Measurements from ENCODE around the gene CHRNA5. TPM values are rescaled to one million over a fixed set of nuclear protein-coding genes. Genes with fewer than 3 reads are reported as not detected.
"Not testable (repeated sequence)": the region's sequence is repeated elsewhere in the genome, so short reads cannot be mapped to it uniquely, and the experiment has no call there.

Gene CHRNA5
- 5.1 to 7.6 TPM (median 5.5 TPM) in 3 replicates for total RNA-seq

DNA sequence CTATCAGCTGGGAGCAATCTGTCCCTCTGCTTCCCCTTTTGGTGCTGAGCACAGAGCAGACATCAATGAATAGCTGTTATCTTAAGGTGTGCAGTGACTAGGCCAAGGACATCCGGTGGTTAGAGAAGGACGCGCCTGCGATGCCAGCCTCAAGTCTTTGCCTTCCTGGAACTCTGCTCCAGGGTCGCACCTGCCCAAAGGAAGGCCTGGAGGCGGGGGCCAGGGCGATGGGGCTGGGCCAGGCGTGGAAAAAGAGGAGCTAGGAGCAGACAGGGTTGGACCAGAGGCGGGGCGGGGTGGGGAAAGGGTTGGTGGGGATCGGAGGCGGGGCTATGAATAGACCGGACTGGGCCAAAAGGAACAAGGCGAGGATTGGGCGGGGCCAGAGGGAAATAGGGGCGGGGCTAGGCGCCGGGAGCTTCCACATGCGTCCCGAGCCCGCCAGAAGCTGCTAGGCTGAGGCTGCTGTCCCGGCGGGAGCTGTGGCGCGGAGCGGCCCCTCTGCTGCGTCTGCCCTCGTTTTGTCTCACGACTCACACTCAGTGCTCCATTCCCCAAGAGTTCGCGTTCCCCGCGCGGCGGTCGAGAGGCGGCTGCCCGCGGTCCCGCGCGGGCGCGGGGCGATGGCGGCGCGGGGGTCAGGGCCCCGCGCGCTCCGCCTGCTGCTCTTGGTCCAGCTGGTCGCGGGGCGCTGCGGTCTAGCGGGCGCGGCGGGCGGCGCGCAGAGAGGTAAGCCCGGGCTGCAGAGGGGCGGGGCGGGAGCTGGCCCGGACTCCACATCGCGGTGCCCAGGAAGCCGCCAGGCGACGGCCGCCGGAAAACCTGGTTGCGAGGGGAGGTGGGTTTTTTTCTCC, at the start of gene CHRNA5:
Gene CHRNA5, plus strand, starts transcription at position 424 of the 854 bp plus-strand sequence. Its CDS starts 200 bp downstream, at position 624.
- Mint-ChIP-seq H3K4me3 (peak within 1 kb of the TSS; percentile 76), H3K36me3 (no peaks in the 10 kb centered on the region), H3K4me1 (peaks cover 10% of the 10 kb centered on the region), H3K27ac (peak within 1 kb of the TSS; percentile 63), H3K9me3 (no peaks in the 10 kb centered on the region), H3K27me3 (ENCODE audit: low read depth) (peaks cover 34% of the 10 kb centered on the region)
- TF ChIP-seq, protein P1, sequence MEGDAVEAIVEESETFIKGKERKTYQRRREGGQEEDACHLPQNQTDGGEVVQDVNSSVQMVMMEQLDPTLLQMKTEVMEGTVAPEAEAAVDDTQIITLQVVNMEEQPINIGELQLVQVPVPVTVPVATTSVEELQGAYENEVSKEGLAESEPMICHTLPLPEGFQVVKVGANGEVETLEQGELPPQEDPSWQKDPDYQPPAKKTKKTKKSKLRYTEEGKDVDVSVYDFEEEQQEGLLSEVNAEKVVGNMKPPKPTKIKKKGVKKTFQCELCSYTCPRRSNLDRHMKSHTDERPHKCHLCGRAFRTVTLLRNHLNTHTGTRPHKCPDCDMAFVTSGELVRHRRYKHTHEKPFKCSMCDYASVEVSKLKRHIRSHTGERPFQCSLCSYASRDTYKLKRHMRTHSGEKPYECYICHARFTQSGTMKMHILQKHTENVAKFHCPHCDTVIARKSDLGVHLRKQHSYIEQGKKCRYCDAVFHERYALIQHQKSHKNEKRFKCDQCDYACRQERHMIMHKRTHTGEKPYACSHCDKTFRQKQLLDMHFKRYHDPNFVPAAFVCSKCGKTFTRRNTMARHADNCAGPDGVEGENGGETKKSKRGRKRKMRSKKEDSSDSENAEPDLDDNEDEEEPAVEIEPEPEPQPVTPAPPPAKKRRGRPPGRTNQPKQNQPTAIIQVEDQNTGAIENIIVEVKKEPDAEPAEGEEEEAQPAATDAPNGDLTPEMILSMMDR (IDR thresholded peaks at IDR 0.05; ENCODE audit: unreplicated experiment), result no peak
- DNase-seq (ENCODE audit: low spot score in 2 of 2, unreplicated experiment in 2 of 2), result peak; percentile 85 to 95

DNA sequence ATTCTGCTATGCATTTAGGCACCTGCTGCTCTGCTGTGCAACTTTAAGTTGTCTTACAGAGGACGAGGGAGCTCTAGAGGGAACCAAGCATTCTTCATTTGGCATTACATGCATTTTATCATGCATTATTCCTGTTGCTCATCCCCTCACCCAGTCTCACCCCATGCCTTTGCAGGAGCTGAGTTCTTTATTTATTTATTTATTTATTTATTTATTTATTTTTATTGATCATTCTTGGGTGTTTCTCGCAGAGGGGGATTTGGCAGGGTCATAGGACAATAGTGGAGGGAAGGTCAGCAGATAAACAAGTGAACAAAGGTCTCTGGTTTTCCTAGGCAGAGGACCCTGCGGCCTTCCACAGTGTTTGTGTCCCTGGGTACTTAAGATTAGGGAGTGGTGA, 45.3 kb upstream of the CHRNA5 start:
- not testable (repeated sequence) for H3K4me3 Mint-ChIP-seq; H3K27me3 Mint-ChIP-seq (ENCODE audit: low read depth); H3K27ac Mint-ChIP-seq; DNase-seq (ENCODE audit: low spot score in 2 of 2, unreplicated experiment in 2 of 2); H3K4me1 Mint-ChIP-seq; H3K36me3 Mint-ChIP-seq; H3K9me3 Mint-ChIP-seq

DNA sequence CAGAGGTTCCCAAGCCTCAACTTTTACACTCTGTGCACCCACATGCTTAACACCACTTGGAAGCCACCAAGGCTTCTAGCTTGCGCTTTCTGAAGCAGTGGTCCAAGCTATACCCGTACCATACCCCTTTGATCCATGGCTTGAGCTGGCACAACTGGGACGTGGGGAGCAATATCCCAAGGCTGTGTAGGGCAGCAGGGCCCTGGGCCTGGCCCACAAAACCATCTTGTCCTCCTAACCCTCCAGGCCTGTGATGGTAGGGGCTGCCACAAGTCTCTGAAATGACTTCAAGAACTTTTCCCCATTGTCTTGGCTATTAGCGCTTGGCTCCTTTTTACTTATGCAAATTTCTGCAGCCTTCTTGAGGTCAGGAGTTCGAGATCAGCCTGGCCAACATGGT, 41.1 kb upstream of the CHRNA5 start:
- Mint-ChIP-seq H3K9me3 (peaks cover 14% of the 10 kb centered on the region), H3K4me1 (no peaks in the 10 kb centered on the region), H3K4me3 (no peak overlapping the region), H3K27ac (no peak overlapping the region), H3K36me3 (peaks cover 27% of the 10 kb centered on the region), H3K27me3 (ENCODE audit: low read depth) (no peaks in the 10 kb centered on the region)
- TF ChIP-seq, protein P1 (IDR thresholded peaks at IDR 0.05; ENCODE audit: unreplicated experiment), result no peak
- DNase-seq (ENCODE audit: low spot score in 2 of 2, unreplicated experiment in 2 of 2), result no peak

DNA sequence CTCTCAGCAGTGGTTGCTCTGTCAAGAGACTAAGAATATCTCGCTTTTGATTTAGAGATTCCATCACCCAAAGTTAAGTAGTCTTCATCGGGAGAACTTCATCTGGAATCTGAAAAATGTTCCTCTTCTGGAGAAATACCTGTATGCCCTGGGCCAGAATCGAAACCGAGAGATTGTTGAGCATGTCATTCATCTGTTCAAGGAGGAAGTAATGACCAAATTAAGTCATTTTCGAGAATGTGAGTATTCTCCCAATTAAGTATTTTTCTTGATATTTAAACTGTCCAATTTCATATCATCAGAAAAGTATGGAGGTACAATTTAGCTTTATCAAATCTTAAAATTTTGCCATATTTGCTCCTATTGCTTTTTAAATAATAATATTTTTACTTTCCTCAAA, 38.0 kb upstream of the CHRNA5 start:
- Mint-ChIP-seq H3K36me3 (peaks cover 27% of the 10 kb centered on the region), H3K4me3 (no peak overlapping the region), H3K27ac (no peak overlapping the region), H3K4me1 (no peaks in the 10 kb centered on the region), H3K9me3 (peaks cover 14% of the 10 kb centered on the region), H3K27me3 (ENCODE audit: low read depth) (no peaks in the 10 kb centered on the region)
- TF ChIP-seq, protein P1 (IDR thresholded peaks at IDR 0.05; ENCODE audit: unreplicated experiment), result no peak
- DNase-seq (ENCODE audit: low spot score in 2 of 2, unreplicated experiment in 2 of 2), result no peak

DNA sequence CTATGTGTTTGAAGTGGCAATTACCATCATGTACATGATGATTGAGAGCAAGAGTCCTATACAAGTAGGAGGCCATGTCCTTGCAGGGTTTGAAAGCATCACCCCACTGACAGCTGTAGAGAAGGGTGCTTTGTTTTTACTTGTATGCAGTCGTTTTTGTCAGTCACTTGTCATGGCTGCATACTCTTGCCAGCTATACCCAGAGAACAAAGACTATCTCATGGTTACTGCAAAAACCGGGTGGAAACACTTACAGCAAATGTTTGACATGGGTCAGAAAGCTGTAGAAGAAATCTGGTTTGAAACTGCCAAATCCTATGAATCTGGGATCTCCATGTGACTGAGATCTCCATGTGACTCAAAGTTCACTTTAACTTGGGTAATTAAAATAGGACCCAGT, 32.0 kb upstream of the CHRNA5 start:
- no peaks in the 10 kb centered on the region for H3K4me1 Mint-ChIP-seq
- H3K9me3 Mint-ChIP-seq, result no peaks in the 10 kb centered on the region
- H3K4me3 Mint-ChIP-seq, result no peak overlapping the region
- no peak for DNase-seq (ENCODE audit: low spot score in 2 of 2, unreplicated experiment in 2 of 2)
- H3K27ac Mint-ChIP-seq, result no peak overlapping the region
- no peaks in the 10 kb centered on the region for H3K27me3 Mint-ChIP-seq (ENCODE audit: low read depth)
- peaks cover 6% of the 10 kb centered on the region for H3K36me3 Mint-ChIP-seq
- TF ChIP-seq, protein P1 (IDR thresholded peaks at IDR 0.05; ENCODE audit: unreplicated experiment), result no peak

DNA sequence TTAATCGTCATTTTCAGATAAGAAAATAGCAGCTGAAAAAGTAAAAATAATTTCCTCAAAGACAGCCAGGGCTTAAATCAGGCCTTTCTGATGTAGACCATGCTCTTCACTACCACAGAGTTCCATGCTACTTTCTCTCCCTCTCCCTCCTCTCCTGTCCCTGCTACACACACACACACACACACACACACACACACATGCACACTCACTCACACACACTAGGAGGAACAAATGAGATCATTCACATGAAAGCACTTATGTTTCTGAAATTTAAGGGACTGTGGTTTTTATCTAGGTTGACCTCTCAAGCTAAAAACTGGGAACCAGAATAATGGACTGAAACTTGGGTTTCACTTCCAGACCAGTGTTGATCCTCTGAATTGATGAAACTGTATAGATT, 29.2 kb upstream of the CHRNA5 start:
- Mint-ChIP-seq H3K4me1 (peaks cover 1% of the 10 kb centered on the region), H3K9me3 (no peaks in the 10 kb centered on the region), H3K27me3 (ENCODE audit: low read depth) (no peaks in the 10 kb centered on the region), H3K27ac (no peak overlapping the region), H3K36me3 (no peaks in the 10 kb centered on the region), H3K4me3 (no peak overlapping the region)
- TF ChIP-seq, protein P1 (IDR thresholded peaks at IDR 0.05; ENCODE audit: unreplicated experiment), result no peak
- DNase-seq (ENCODE audit: low spot score in 2 of 2, unreplicated experiment in 2 of 2), result no peak

Data from mesothelial cell of epicardium (in vitro differentiated cells).